Thyroid gland (tissue), 4 donors: Measurements from ENCODE around the gene KIT. TPM values are rescaled to one million over a fixed set of nuclear protein-coding genes. Genes with fewer than 3 reads are reported as not detected.

Experiments used
- DNase-seq, 2 donors: peaks; one replicate each; pipeline ENCODE4 v3.0.0-alpha.2; 2019
- H3K27ac ChIP-seq, 3 donors: fragments of 200-600 bp; sonication (generic); 1 replicate in 2 of 3; 2 replicates in 1 of 3; pipeline ENCODE4 v1.5.1; 2016 to 2019; ENCODE audit warnings: mild to moderate bottlenecking in 1 of 3, moderate library complexity in 1 of 3
- H3K27me3 ChIP-seq: fragments of 200-600 bp; sonication (generic); one replicate; pipeline ENCODE4 v1.5.1; 2019
- H3K36me3 ChIP-seq, 2 donors: fragments of 200-600 bp; sonication (generic); one replicate each; pipeline ENCODE4 v1.5.1; 2016 to 2019
- H3K4me1 ChIP-seq, 2 donors: fragments of 200-600 bp; sonication (generic); one replicate each; pipeline ENCODE4 v1.5.1; 2017 to 2019
- H3K4me3 ChIP-seq, 3 donors: fragments of 200-600 bp; sonication (generic); replicated peaks in 1 of 3; 1 replicate in 2 of 3; 2 replicates in 1 of 3; pipeline ENCODE4 v1.5.1; 2016; ENCODE audit warnings: mild to moderate bottlenecking in 1 of 3
- H3K9me3 ChIP-seq: fragments of 200-600 bp; sonication (generic); one replicate; pipeline ENCODE4 v1.5.1; 2017
- POLR2A ChIP-seq, 2 donors: fragments of 450-650 bp; IDR thresholded peaks; one replicate each; pipeline ENCODE4 v1.6.1; 2017; ENCODE audit warnings: antibody characterized with exemption in 2 of 2, mild to moderate bottlenecking in 2 of 2, moderate library complexity in 1 of 2
- WGBS, 2 donors: methylation state at CpG; one replicate each; pipeline ENCODE4 v1.1.5; 2017; 5-methylcytosine and 5-hydroxymethylcytosine counted together
- intact Hi-C: fragments of 100-400 bp; cut with DNase I; formaldehyde crosslinking; loops from one replicate; pipeline ENCODE4 v1.15.1; 2023
- total RNA-seq, 4 donors: library from RNA; depleted of rRNA; stranded (reverse); fragments of >200 nt; gene quantifications; one replicate each; pipeline ENCODE4 v1.2.3, GENCODE V29; 2016
- TF ChIP-seq, protein P1 (sequence below), 6 experiments: fragments of 200-600 bp in 3 of 6; fragments of 450-650 bp in 3 of 6; sonication (generic) in 3 of 6; IDR thresholded peaks; one replicate each; pipeline ENCODE4 v1.5.1; 2016 to 2019; ENCODE audit warnings: antibody characterized with exemption in 6 of 6, mild to moderate bottlenecking in 2 of 6, inconsistent platforms in 1 of 6, moderate library complexity in 1 of 6

The KIT gene
- total RNA-seq, 4 donors from 2014 or later, result 44.1 to 67.4 (median 60.9) TPM

DNA sequence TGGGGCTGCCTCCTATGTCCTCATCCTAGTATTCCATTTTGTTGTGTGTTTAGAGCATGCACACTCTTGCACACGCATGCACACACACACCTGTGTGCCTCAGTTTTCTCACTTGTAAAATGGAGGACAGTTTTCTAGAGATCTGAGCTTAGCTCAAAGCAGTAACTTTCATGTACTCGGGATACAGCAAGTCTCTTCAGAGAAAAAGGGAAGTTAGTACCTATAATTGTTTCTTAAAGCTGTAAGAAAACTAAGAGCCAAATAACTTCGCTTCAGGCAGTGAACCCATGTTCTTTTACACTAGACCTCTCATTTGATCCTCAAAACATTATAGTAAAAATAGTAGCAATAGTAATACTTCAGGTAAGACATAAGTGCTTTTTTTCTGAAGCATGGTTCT lies 49.6 kb downstream of the KIT start:
- no peaks in the 10 kb centered on the region for H3K27me3 ChIP-seq
- no peak overlapping the region for H3K4me3 ChIP-seq
- H3K27ac ChIP-seq, result no peak overlapping the region
- DNase-seq, result no peak
- TF ChIP-seq, protein P1, sequence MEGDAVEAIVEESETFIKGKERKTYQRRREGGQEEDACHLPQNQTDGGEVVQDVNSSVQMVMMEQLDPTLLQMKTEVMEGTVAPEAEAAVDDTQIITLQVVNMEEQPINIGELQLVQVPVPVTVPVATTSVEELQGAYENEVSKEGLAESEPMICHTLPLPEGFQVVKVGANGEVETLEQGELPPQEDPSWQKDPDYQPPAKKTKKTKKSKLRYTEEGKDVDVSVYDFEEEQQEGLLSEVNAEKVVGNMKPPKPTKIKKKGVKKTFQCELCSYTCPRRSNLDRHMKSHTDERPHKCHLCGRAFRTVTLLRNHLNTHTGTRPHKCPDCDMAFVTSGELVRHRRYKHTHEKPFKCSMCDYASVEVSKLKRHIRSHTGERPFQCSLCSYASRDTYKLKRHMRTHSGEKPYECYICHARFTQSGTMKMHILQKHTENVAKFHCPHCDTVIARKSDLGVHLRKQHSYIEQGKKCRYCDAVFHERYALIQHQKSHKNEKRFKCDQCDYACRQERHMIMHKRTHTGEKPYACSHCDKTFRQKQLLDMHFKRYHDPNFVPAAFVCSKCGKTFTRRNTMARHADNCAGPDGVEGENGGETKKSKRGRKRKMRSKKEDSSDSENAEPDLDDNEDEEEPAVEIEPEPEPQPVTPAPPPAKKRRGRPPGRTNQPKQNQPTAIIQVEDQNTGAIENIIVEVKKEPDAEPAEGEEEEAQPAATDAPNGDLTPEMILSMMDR (IDR thresholded peaks at IDR 0.05), result no peak
- no peak for TF ChIP-seq POLR2A (IDR thresholded peaks at IDR 0.05)
- 89 to 90% methylated on average over 3 of the region's 3 CpGs for WGBS, 2 donors
- H3K9me3 ChIP-seq, result no peaks in the 10 kb centered on the region
- H3K36me3 ChIP-seq, result no peaks in the 10 kb centered on the region
- no peaks in the 10 kb centered on the region for H3K4me1 ChIP-seq
- intact Hi-C loops, result no loop called here

DNA sequence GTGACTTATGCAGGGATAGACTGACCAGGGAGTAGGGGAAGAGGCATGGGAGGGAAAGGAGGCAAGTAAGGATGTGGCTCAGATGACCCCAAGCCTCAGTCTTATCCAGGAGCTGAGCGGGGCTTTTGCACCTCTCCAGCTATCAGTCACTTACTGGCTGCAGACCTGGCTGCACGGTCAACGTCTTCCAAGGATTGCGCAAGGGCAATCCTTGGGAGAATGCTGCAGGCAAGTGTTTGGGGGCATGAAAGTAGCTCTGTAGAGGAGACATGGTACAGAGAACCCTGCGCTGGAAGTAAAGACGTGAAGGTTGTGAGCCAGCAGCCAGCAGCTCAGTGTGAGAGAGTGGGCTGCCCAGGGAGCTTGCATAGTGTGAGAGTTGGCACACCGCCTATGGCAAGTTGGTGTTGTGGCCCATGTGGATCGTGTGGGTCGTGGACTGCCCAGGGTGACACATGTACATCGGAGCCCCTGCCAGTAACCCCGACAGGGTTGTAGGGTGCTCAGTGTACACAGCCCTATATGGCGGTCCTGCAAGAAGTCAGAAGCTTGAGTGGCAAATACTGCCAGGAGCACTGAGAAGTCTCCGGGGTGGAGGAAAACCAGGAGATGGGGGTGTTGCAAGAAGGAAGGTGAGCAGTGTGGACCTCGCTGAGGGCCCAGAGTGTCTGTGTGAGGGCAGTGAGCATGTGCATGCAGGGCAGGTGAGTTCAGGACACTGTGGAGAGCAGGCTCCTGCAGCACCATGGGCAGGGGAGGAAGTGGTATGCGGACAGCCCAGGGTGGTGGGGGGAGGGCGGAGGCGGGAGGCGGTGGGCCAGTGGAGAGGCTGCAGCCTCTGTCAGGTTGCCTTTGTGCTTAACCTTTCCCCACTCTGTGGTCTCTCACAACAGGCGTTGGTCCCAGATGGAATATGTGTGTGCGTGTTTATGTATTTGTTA lies 50.9 kb downstream of the KIT start:
- no peaks in the 10 kb centered on the region for H3K9me3 ChIP-seq
- no peak overlapping the region for H3K4me3 ChIP-seq
- intact Hi-C loops, result no loop called here
- TF ChIP-seq, protein P1 (IDR thresholded peaks at IDR 0.05), result no peak
- TF ChIP-seq POLR2A (IDR thresholded peaks at IDR 0.05), result no peak
- no peaks in the 10 kb centered on the region for H3K36me3 ChIP-seq
- WGBS, 2 donors, result 84 to 88% methylated on average over 16 to 19 of the region's 20 CpGs
- H3K27me3 ChIP-seq, result no peaks in the 10 kb centered on the region
- no peaks in the 10 kb centered on the region for H3K4me1 ChIP-seq
- DNase-seq, result no peak
- no peak overlapping the region for H3K27ac ChIP-seq

DNA sequence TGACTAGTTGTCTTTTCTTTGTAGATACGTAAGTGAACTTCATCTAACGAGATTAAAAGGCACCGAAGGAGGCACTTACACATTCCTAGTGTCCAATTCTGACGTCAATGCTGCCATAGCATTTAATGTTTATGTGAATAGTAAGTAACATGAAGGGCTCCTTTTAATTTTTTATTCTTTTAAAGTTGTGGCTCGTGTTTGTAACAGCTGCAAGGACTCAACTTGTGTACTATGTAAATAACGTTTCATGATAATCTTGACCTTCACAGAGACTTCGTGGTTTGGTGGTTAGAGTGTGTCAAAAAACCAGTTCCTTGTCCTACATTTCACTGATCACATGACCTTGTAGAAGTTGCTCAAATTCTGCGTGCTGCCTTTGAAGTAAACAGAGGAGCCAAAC lies 51.6 kb downstream of the KIT start:
- DNase-seq, result no peak
- Histone ChIP-seq H3K9me3 (no peaks in the 10 kb centered on the region), H3K27me3 (no peaks in the 10 kb centered on the region), H3K4me1 (no peaks in the 10 kb centered on the region), H3K36me3 (no peaks in the 10 kb centered on the region), H3K27ac (no peak overlapping the region), H3K4me3 (no peak overlapping the region)
- TF ChIP-seq, protein P1 (IDR thresholded peaks at IDR 0.05), result no peak
- TF ChIP-seq POLR2A (IDR thresholded peaks at IDR 0.05), result no peak
- intact Hi-C loops, result no loop called here
- 66 to 75% methylated on average over 8 of the region's 8 CpGs for WGBS, 2 donors

DNA sequence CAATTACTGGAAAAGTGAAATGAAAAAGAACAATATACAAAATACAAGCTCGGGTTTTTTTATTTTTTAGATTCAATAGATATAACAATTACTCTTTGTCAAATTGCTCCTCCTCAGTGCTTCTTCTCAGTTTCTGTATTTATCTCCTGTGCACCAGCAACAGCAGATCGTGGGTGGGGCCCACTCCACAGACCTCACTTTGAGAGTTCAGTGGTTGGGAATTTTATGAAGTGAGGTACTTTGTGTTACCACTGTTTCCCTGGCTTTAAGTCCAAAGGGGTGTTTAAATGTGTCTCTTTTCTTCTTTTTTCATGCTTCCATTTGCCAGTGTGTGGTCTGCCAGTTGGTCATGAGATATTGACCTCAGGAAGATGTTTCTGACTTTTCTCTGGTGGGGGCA lies 54.4 kb downstream of the KIT start:
- WGBS, 2 donors, result 79 to 86% methylated on average over 2 of the region's 2 CpGs
- no peaks in the 10 kb centered on the region for H3K4me1 ChIP-seq
- no peaks in the 10 kb centered on the region for H3K9me3 ChIP-seq
- DNase-seq, result no peak
- intact Hi-C loops, result no loop called here
- H3K27ac ChIP-seq, result no peak overlapping the region
- TF ChIP-seq, protein P1 (IDR thresholded peaks at IDR 0.05), result no peak
- TF ChIP-seq POLR2A (IDR thresholded peaks at IDR 0.05), result no peak
- no peaks in the 10 kb centered on the region for H3K27me3 ChIP-seq
- H3K4me3 ChIP-seq, result no peak overlapping the region
- no peaks in the 10 kb centered on the region for H3K36me3 ChIP-seq

DNA sequence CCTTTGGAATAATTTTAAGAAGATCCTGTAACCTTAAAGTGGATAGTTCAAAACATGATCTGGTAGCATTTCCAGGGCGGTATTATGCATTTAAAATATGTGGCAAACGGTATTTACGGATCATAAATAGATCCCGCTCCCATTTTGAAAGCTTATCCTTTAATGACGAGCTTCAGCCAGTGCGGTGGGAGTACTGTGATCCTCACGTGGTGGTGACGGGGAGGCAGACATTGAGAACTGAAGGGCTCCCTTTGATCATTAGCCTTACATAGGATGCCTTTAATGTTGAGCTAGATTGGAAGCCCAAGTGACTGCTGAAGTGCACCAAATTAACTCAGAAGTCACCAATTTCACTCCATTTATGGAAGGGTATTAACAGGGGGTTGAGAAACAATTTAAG lies 56.9 kb downstream of the KIT start:
- Histone ChIP-seq H3K9me3 (no peaks in the 10 kb centered on the region), H3K36me3 (no peaks in the 10 kb centered on the region), H3K4me3 (no peak overlapping the region), H3K27ac (no peak overlapping the region), H3K4me1 (no peaks in the 10 kb centered on the region), H3K27me3 (no peaks in the 10 kb centered on the region)
- no peak for DNase-seq
- intact Hi-C loops, result no loop called here
- 75 to 79% methylated on average over 8 of the region's 8 CpGs for WGBS, 2 donors
- no peak for TF ChIP-seq POLR2A (IDR thresholded peaks at IDR 0.05)
- TF ChIP-seq, protein P1 (IDR thresholded peaks at IDR 0.05), result no peak
